Measurements from ENCODE around the gene AGAP1.
"Not testable (repeated sequence)": the region's sequence is repeated elsewhere in the genome, so short reads cannot be mapped to it uniquely, and the experiment has no call there.

Gene AGAP1

DNA sequence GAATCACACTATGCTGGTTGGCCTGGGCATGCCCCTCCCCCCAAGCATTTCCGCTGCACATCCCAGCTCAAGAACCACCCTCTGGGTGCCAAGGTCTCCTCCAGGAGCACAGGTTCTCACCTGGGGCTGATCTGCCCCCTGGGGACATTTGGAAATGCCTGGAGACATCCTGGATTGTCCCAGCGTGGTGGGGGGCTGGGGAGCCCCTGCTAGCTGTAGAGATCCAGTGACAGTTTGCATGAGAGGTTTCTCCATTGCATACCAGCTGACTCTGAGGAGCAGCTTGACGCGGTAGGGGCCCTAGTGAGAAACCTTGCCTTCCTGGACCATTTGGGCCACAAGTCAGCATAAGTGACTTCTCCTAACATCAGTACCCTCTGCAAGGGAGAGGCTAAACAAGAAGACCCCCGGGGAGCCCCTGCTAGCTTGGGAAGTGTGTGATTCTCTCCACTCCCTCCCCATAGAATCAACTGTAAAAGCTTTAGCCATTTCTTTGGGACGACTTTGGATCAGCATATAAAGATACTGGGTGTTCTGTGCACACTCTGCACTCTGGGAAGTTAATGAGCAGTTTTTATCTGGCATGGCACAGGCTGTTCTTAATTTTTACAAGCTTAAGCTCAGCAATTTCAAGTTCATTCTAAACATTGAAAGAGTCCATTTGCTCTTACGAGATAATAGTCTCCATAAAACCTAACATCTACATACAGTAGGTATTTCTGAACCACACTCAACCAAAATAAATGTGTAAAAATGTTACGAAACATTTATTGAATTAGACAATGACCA is 580.2 kb downstream of the AGAP1 start:
- no peak for DNase-seq (ENCODE audit: low read depth)

DNA sequence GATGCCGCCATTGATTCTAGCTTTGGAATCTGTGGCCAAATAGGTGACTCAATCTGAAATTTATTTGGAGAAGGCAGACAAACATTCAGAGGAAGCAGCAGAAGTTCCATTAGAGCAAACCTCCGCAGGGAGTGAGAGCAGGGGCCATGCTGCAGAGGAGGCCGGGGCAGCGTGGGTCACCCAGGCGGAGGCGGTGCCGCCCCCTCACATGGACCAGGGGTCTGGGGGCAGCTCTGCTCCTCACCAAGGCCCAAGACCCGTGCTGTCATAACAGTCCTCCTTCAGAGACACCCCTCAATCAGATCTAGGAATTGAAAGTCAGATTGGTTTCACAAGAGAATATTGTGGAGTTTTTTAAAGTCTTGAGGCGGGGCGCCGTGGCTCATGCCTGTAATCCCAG is 582.0 kb downstream of the AGAP1 start:
- no peak for DNase-seq (ENCODE audit: low read depth)

DNA sequence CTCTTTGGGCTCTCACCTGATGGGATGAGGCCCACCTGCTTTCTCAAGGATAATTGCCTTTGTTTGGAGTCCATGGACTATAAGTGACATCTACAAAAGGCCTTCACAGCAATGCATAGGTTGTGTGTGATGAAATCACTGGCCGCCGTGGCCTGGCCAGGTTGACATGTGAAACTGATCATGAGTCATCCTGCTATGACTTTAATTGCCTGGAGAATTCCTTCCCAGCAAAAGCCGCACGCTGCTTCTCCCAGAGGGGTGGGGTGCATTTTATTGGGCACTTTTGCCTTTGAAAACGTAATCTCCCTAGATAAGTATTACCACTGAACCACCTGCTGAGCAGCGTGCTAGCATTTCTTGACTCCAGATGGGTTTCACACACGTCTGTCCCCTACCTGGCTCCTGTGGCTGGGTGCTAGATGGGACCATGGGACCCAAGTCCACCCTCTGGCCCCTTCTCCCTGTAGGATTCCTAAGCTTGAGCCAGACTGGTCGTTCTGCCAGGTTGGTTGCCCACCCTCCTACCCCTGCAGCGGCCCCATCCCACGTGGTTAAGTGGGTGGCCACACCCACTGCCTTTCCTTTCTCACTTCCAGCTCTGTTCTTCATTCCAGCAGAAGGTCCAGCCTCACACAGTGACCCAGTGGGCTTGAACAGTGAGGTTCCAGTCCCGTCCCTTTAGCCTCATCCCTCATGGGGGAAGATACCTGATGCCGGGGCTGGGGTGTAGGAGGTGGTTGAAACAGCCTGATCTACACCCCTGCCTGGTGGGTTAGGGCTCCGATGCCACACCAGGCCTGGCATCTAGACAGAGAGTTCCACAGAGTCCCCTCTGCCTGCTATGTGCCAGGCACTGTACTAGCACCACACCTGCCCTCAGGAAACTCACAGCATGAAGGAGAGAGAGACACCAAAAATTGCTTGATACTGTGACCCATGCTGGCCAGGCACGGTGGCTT is 584.7 kb downstream of the AGAP1 start:
- DNase-seq (ENCODE audit: low read depth): peak; percentile 6

DNA sequence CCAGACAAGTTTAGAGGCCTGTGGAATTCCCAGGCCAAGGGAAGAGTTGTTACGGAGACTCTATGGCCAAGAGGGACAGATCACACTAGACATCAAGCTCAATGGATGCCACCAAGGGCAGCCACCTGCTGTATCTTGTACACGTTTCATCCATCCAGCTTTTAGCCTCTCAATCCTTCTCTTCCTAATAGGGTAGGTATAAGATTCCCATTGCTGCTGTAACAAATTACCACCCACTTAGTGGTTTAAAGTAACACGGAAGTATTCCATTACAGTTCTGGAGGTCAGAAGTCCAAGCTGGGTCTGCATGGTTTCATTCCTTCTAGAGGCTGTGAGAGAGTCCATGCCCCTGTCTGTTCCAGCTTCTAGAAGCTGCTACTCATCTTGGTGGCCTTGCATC is 586.6 kb downstream of the AGAP1 start:
- DNase-seq (ENCODE audit: low read depth): no peak

DNA sequence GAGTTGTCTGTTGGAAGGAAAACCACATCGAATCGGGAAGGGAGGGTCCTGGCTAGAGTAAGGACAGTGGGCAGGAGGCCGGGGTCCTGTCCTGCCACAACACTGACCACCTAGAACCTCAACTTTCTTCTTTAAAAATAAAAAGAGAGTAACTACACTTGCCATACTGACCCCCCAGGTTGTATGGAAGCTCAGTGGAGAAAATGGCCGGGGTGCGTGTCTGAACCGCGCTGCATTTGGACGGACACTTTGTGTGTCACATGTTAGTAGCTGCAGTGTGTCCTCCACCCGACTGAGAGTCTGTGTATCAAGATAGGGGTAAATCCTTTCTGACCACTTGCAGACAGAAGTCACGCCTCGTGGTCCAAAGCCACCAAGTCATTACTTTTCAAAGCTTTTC is 587.3 kb downstream of the AGAP1 start:
- no peak for DNase-seq (ENCODE audit: low read depth)

DNA sequence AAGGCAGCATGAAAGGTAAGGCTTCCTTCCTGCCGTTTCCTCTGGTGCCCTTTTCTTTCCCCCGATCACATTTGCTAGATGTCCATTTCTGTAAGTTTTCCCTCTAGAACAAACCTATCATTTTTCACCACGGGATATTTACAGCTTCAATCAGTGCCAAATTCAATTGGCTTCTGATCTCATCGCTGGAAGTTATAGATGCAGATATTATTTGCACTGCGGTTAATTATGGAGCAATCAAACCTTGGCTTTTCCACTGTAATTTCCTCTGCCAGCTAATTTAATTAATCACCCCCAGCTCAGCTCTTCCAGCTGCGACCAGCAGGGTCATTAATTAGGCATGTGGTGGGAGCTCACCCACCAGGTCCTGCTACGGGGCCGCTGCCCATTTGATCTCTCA is 588.2 kb downstream of the AGAP1 start:
- no peak for DNase-seq (ENCODE audit: low read depth)

DNA sequence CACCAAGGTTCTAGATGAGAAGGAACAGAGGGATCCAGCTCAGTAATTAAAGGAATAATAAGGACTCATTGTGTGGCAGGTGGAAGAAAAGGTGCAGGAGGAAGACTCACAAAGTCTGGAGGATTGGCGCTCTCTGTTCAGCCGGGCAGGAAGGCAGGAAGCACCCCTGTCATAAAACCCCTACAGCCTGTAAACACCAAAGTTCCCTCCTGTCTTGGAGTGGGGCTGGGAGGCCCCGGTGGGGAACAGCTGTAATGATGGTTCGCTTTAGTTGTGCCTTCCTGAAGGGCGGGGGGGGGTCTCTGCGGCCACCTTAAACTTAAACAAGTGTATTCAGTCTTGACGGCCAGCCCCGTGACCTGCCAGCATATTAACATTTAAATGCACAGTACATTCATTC is 590.1 kb downstream of the AGAP1 start:
- DNase-seq (ENCODE audit: low read depth): no peak

DNA sequence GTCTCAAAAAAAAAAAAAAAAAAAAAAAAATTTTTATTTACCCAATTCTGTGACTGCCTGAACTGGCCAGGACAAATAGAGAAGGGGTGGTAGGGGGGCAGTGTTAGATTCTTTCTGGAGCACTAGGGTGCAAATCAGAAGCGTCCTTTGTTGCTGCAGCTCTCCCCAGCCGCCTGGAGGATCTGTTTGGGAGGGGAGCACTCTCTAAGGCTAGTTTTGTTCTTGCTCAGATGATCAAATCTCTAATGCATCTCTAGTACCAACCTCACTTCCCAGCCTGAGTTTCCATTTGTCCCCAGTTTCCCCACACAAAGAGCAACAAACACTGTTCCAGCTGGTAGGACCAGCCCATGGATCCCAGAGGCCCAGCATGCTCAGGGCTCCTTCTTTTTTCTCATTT is 591.4 kb downstream of the AGAP1 start:
- no peak for DNase-seq (ENCODE audit: low read depth)

DNA sequence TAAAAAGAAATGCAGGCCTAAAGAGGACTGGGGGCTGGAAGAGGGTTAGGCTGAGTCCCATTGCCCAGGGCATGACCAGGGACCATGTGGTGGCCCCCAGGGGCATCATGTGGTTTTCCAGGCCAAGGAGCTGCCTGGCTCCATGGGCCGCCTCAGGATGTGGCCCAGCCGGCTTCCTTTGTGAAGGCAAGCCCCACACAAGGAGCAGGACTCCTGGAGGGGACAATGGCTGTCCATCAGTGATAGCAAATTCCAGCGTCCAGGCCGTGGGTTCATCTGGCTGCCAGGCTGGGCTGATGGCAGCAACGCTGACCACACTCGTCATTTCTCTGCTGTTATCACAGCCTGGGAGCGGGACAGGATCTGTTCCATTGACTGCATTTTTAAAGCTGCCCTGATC is 591.8 kb downstream of the AGAP1 start:
- no peak for DNase-seq (ENCODE audit: low read depth)

DNA sequence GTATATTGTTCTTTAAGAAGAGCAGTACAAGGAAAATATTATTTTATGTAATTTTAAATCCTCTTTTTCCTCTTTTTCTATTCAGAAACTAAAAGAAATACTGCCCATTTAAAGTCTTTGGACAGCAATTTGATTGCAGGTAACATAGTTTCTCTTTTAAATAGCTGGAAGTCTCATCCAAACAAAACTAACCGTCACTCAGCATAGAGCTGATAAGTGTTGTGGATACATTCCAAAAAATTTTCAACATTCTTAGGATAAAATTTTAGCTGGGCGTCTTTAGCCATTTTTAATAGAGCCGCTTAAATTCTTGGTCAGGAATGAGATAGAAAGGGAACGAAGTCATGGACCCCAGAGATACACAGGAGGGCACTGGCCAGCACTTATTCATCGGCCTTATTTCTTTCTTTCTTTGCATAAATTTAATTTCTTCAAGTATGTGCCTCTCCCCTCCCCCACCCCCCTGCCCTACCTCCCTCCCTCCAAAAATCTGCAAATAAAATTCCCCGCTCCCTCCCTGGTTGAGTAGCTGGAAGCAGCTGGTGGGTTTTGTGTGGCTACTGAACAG is 592.6 kb downstream of the AGAP1 start:
- DNase-seq (ENCODE audit: low read depth): no peak

DNA sequence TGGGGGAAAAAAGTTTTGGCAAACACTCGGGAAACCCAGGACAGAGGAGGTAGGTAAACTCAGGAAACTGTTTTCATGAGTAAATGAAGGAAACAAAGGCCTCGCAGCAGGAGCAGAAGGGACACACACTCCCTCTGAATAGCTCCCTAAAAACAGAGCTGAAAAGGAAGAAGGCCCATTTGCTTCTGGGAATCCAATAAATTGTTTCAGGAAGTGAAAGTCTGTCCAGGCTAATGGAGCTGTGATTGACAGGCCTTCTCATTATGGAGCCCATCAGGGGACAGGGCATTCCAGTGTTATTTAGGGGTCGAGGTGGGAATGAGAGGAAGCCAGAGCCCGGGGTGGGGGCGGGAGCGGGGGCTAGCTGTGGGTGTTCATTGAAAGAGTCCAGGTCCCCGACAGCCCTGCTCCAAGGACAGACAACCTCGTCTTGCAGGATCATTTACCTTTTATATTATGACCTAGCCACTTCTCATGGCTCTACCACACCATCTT is 593.2 kb downstream of the AGAP1 start:
- no peak for DNase-seq (ENCODE audit: low read depth)

DNA sequence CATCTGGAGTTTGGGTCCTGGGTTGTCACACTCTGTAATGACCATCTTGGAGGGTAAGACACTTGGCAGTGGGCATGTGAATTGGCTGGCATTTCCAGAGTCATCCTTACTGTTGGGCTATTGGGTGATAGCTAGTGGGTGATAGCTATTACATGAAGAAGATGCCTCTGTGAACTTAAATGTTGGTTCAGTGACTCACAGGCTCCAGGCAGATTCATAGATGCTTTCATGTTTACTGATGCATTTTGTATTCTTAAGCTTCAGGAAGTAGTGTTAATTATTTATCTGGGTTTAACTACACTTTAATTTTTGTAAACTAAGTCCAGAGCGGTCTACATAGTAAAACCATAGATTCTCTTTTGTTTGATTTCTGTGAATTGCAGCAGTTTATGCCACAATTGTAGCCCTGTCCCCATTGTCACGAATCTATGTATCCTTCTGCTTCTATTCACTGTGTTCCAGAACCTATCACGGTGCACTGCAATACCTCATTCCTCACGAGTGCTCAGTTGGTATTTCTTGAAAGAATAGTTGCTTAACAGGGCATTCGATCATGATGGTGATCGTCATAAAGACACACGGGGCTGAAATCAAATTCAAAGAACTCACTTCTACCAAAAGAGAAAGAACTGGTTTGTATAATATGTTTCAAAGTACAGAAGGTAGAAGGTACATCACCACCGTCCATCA is 594.7 kb downstream of the AGAP1 start:
- no peak for DNase-seq (ENCODE audit: low read depth)

DNA sequence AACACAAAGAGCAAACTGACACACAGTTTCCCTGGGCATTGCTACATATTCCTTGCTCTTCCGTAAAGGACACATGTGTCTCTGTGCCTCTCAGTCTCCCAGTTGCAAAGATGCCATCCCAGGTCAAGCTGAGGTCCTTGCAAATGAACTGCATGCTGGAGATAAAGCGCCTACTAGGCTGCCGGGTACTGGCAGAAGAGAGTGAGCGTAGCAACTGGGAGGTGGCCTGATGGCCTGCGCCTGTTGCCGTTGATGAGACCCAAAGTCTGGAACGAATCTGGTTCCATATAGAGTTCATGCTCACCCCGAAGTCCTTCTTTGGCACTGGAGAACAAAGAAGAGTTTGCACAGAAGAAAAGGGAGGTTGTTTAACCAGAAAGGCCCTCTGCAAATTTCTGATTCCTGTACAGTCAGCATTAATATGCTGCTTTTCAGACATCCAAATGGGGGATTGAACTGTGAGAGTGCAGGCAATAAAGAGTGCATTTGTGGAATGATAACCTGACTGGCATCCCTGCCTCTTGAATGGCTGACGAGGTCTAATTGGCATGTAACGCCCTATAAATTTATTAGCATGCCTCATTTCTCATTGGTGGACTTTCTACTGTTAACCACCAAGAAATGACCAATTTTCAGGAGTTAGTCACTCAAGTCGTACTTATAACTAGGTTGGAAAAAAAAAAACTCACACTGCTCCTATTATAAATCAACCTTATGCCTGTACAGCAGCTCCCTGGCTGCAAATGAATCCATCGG is 595.6 kb downstream of the AGAP1 start:
- DNase-seq (ENCODE audit: low read depth): no peak

DNA sequence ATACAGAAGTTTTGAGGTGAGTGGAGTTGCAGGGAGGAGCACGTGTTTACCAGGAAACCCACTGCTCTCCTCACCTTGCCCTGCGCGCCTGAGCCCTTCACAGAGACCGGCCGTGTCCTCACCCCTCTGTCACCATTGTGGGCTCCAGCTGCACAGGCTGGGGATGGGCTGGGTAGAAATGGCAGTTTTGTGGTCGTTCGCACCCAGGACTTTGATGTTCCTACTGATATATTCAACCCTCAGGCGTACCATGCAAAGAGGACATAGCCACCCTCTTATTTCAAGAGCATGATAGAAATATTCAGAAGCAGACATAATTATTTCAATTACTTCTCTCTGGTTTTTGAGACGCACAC is 596.2 kb downstream of the AGAP1 start:
- DNase-seq (ENCODE audit: low read depth): no peak

DNA sequence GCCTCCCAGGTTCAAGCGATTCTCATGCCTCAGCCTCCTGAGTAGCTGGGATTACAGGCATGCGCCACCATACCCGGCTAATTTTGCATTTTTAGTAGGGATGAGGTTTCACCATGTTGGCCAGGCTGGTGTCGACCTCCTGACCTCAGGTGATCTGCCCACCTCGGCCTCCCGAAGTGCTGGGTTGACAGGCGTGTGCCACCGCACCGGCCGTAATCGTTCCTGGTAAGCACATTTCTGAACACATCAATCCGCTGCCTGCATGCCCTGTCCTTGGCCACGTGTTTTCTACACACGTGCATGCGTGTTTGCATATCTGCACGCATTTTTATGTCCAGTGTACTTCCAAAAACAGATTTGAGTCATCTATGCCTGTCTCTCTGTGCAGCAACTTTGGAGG is 597.0 kb downstream of the AGAP1 start:
- not testable (repeated sequence) for DNase-seq (ENCODE audit: low read depth)

DNA sequence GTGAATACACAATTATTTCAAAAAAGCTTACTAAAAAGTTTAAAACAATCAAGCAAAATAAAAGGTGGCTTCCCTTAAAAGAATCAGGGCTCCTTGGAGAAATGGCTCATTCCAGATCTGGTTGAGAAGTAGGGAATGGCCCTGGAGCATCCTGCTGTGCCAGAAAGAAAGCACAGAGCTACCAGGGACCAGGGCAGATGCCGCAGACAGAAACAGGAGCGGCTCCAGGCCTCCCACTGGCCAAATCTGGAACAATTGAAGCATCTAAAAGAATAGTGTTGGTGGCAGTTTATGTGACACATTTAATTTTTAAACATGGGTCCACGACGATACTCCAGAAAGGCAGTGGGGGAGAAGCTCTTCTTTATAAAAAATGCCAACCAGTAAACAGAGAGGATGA is 598.9 kb downstream of the AGAP1 start:
- no peak for DNase-seq (ENCODE audit: low read depth)

DNA sequence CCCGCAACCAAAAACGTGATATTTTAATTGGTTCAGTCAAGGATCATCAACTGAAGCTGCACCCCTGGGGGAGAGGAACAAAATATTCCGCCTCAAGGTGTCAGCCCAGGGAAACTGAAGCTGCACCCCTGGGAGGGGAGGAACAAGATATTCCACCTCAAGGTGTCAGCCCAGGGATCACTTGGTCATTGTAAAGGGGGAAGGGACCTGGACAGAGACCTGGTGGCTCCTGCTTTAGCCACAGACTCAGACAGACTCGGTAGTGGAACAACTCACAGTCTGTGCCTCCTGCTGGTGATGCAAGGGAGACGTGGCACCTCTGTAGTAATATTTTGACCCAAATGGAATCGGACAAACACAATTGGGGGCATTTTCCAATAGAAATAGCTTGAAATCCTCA is 599.3 kb downstream of the AGAP1 start:
- DNase-seq (ENCODE audit: low read depth): no peak

DNA sequence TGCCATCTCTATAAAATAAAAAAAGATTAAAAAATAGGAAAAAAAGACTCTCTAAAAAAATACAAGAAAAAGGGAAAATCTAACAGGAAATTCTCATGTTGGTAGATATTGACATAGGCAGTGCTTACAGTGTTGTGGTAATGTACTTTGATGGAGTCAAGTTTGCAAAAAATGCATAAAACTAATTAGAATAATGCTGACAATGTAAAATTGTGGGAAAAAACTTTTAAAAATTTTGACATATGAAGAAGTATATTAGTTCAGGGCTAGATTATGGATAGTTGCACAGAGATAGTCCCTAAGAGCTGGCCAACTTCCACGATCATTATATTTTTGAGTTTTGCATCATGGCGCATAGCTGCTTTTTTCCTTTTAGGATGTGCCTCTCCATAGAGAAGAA is 601.7 kb downstream of the AGAP1 start:
- DNase-seq (ENCODE audit: low read depth): no peak

DNA sequence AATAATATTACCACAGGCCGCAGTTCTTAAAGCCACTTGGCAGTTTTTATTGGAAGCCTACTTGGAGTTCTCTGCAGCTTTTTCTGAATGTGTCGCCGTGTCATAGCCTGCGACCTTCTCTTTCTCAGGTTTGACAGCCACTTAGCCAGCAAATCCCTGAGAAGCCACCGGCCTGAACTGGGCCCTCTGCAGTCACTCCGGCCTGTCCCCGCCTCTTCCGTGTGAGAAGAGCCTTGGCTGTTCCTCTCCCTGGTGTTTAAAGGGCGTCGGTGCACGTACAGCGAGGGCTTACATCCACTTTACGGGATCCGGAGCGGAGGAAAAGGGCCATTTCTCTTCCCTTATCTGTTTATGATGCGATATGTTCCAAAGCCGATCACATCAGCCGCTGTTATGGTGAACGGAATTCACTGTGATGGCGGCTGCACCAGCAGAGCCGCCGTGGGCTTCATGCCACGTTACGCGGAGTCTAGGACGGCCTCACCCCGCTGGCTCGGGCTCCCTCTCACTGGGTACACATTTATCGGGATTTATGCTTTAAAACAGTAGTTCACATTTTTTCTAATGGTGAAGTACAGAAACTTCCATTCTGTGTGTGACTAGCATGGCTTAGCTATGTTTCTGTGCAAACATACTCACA is 607.6 kb downstream of the AGAP1 start:
- DNase-seq (ENCODE audit: low read depth): no peak

DNA sequence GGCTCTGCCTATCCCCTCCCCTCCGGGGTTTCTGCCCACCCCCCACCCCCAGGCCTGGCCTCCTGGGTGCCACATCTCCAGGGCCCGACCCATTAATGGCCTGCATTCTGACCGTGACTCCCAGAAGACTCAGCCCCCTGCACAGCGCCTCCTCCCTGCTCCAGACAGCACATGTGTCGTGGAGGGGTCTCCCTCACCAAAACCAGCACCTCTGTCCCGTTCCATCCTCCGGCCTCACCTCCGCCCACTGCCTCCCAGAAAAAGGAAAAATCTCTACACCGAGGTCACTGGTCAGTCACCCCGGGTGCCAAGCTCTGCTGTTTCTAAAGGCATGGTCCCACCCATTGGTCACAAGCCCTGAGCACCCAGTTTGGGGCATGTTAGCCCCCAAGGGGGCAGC is 609.1 kb downstream of the AGAP1 start:
- no peak for DNase-seq (ENCODE audit: low read depth)

DNA sequence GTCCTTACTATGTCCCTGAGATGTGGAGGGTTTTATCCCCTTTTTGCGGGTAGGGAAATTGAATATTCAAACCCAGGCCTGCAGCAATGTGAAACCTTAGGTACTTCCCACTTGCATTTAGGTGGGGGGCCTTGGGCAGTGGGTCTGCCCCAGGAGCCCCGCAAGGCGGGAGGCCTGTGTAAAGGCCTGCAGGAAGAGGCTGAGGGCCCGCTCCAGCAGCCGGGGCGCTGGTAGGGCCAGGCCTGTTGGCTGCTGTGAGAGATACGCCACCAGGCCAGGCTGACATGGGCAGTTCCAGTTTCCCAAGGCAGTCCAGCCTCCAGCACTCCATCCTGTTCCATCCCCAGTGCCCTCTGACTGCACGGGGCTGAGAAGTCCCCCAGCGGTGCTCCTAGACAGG is 610.1 kb downstream of the AGAP1 start:
- DNase-seq (ENCODE audit: low read depth): no peak

Data from stromal cell of bone marrow (primary cell).